ENCODE measurements around the gene GRID1. TPM values are rescaled to one million over a fixed set of nuclear protein-coding genes. Genes with fewer than 3 reads are reported as not detected.

The GRID1 gene
- total and polyA plus RNA-seq, 2 donors = 2.4 to 3.9 TPM

DNA sequence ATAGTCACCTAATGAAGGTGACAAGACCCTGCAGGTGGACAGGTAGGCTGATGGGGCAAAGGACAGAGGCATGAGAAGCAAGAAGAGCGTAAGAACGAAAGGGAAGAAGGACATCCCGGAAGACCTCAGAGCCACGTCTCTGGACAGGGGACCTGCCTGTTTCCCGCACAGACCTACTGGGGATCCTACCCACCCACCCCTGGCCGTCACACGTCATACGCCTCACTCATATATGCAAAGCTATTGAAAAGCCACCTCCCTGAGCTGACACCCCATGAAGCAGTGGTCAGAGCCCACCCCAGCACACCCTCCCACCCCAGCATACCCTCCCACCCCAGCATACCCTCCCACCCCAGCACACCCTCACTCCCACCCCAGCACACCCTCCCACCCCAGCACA lies 140.6 kb downstream of the GRID1 start:
- WGBS = 94% methylated on average over 8 of the region's 8 CpGs
- no peaks in the 10 kb centered on the region for H3K4me1 ChIP-seq (ENCODE audit: insufficient read depth)
- H3K4me3 ChIP-seq (ENCODE audit: low read depth, low read length) = no peak overlapping the region
- H3K27ac ChIP-seq (ENCODE audit: low read depth) = no peak overlapping the region
- no peaks in the 10 kb centered on the region for H3K36me3 ChIP-seq (ENCODE audit: insufficient read depth)
- no peak for DNase-seq (ENCODE audit: extremely low spot score)

DNA sequence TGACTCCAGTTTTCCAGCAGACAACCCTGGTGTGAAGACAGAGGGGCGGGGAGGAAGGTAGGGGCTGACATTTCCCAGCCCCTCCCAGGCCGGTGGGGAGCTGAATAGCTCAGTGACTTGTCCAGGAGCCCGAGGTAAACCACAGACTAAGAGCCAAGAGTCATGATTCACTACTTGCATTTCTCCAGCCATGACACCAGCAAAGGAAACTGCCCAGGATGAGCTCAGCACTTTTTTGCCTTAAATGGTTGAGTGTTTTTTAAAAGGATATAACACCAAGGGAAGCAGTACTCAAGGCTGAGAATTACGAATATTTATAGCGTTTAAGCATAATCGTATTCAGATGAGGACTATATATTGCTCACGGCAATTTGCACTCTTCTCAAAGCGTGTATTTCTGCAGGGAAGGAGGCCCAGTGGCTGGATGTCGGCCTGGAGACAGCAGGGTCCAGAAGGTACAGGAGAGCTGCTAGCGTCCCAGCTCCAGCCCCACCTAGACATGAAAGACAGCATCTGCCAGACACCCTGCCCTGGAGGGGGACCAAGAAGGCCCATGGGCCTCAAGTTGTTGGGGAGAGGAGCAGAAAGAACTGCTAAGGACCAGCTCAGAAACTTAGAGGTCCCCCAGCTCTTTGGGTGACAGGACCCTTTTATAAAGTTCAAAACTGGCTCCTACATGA lies 141.4 kb downstream of the GRID1 start:
- Histone ChIP-seq H3K4me1 (ENCODE audit: insufficient read depth) (no peaks in the 10 kb centered on the region), H3K36me3 (ENCODE audit: insufficient read depth) (no peaks in the 10 kb centered on the region), H3K4me3 (ENCODE audit: low read depth, low read length) (no peak overlapping the region), H3K27ac (ENCODE audit: low read depth) (no peak overlapping the region)
- WGBS = 57% methylated on average over 10 of the region's 10 CpGs
- no peak for DNase-seq (ENCODE audit: extremely low spot score)

DNA sequence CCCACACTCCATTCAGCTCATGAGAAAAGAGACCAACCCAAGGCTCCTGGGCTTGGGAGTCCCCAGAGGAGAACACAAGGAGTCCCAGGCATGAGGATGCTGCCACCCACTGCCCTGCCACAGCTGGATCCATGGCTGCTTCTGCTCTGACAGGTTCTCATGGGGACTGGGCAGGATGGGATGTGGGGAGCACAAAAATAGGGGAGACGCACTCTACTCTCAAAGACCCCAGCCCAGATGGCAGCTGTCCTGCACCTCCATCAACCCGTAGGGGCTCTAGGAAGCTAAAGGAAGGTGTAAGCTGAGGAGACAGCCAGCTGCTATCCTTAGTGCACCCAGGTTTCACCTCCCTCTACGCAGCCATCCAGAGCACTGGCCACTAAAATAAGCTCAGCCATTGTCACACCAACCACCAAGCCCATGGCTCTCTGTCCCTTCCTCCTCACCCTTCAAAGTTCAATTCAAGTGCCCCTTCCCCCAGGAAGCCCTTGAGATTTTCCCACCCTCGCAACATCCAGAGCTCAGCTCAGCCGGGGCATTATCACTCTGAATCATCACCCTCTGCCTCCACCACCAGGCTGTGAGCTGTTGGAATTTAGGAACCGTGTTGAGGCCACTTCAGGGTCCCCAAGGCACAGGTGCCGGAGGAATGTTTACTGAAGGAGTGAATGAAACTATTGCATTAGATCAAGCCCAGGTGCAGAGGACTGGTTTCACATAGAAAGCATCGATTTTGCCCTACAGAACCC lies 142.1 kb downstream of the GRID1 start:
- H3K27ac ChIP-seq (ENCODE audit: low read depth) = no peak overlapping the region
- DNase-seq (ENCODE audit: extremely low spot score) = no peak
- WGBS = 65% methylated on average over 8 of the region's 8 CpGs

DNA sequence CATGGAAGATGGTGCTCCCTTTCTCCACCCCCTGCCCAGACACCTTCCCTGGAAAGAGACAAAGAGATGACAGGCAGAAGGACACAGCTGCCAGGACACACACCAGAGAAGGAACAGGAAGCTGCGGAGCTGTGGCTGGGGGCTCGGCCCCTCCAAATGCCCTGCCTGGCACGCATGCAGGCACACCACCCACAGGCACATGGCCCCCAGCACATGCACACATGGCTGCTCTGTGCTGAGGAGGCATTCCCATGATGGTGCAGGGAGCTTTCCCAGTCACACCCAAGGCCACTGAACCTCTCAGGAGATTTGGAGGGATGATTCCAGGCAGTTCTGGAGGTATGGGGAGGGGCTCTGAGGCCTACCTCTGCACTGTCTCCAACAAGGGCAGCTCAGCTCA lies 143.3 kb downstream of the GRID1 start:
- Histone ChIP-seq H3K4me1 (ENCODE audit: insufficient read depth) (no peaks in the 10 kb centered on the region), H3K36me3 (ENCODE audit: insufficient read depth) (no peaks in the 10 kb centered on the region), H3K27ac (ENCODE audit: low read depth) (no peak overlapping the region), H3K4me3 (ENCODE audit: low read depth, low read length) (no peak overlapping the region)
- WGBS = 68% methylated on average over 3 of the region's 3 CpGs
- DNase-seq (ENCODE audit: extremely low spot score) = no peak

More for the DNA sequence above, 142.1 kb downstream of the GRID1 start:
- no peaks in the 10 kb centered on the region for H3K36me3 ChIP-seq (ENCODE audit: insufficient read depth)
- no peaks in the 10 kb centered on the region for H3K4me1 ChIP-seq (ENCODE audit: insufficient read depth)
- H3K4me3 ChIP-seq (ENCODE audit: low read depth, low read length) = no peak overlapping the region

DNA sequence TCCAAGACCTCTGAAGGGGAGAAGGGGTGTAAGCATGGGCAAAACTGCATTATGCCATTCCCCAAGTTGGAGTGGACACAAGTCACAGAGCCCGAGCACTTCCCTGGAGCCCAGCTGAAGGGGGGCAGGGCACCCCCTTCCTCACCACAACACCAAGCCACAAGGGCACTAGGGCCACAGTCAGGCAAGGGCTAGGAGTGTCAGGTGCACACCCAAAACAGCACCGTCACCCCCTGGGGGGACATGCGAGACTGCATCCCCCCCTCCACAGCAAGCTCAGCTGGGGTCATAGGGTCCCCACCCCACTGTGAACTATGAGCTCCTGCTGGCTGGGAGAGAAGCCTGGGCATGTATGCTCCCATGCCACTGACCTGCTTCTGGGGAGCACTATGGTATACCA lies 143.9 kb downstream of the GRID1 start:
- no peak overlapping the region for H3K4me3 ChIP-seq (ENCODE audit: low read depth, low read length)
- H3K36me3 ChIP-seq (ENCODE audit: insufficient read depth) = no peaks in the 10 kb centered on the region
- no peak overlapping the region for H3K27ac ChIP-seq (ENCODE audit: low read depth)
- WGBS = 84% methylated on average over 3 of the region's 3 CpGs
- DNase-seq (ENCODE audit: extremely low spot score) = no peak
- H3K4me1 ChIP-seq (ENCODE audit: insufficient read depth) = no peaks in the 10 kb centered on the region

DNA sequence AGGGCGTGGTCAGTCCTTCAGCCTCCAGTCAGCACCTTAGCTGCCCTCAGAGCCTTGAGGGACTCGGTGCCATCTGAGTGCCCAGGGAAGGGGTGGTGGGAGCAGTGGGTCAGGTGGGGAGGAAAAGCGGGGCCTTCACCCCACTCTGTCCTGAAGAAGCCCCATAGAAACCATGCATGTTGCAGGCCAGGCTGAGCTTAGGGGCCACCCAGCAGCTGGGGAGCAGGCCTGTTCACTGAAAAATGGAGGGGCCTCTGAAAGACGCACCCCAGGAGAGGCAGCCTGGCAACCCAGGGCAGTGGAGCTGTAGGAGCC lies 144.3 kb downstream of the GRID1 start:
- Histone ChIP-seq H3K27ac (ENCODE audit: low read depth) (no peak overlapping the region), H3K36me3 (ENCODE audit: insufficient read depth) (no peaks in the 10 kb centered on the region), H3K4me1 (ENCODE audit: insufficient read depth) (no peaks in the 10 kb centered on the region), H3K4me3 (ENCODE audit: low read depth, low read length) (no peak overlapping the region)
- no peak for DNase-seq (ENCODE audit: extremely low spot score)
- WGBS = 79% methylated on average over 4 of the region's 4 CpGs

DNA sequence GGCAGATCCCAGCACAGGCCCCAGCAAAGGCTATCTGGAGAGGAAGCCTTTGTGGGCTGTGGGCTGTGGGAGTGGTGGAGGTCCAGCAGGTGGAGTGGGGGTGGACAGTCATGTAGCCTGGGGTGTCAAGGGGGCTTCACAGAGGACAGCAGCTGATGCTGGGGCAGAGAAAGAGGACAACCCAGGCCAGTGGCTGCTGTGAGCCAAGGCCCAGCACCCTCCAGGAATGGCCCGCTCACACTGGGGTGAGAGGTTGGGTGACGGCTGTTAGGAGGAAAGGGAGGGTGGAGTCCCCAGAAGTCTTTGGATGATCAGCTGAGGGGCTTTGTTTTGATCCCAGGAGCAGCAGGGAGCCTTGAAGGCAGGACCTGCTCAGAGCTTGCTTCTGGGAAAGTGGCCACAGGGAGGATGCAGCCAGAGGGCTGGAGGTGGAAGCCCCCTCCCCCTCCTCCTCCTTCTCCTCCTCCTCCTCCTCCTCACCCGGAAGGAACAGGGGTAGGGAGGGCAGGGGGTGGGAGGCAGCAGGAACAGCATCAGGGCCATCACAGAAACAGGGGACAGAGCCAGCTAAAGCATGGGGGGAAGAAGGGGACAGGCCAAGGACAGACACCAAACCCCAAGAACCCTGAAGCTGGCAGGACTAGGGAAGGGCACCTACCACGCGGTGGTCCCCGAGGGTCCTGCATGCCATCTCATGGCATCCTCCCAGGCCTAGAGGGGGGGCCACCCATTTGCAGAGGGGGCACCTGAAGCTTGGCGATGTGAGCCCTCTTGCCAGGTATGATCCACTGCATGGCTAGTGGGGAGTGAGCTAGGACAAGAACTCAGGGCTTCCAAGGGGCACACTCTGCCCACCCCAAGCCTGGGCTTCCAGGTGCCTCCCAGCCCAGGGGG lies 144.9 kb downstream of the GRID1 start:
- H3K27ac ChIP-seq (ENCODE audit: low read depth) = no peak overlapping the region
- no peaks in the 10 kb centered on the region for H3K36me3 ChIP-seq (ENCODE audit: insufficient read depth)
- 61% methylated on average over 7 of the region's 7 CpGs for WGBS
- no peak overlapping the region for H3K4me3 ChIP-seq (ENCODE audit: low read depth, low read length)
- H3K4me1 ChIP-seq (ENCODE audit: insufficient read depth) = no peaks in the 10 kb centered on the region
- DNase-seq (ENCODE audit: extremely low spot score) = no peak

DNA sequence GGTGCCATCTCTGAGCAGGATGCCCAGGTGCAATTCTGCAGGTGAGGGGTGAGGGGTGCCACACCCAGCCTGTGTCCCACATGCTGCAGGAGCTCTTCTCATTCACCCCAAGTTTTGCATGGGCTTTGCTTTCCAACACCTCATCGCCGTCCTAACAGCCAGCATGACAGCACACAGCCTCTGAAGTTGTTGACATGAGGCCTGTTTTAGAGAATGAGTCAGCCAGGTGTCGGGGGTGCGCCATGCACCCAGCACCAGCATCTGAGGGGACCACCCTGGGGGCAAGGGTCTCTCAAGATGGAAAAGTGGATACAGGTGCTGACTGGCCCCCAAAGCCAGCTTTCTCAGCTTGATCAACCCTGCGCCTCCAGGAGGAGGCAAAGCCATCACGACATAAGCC lies 146.0 kb downstream of the GRID1 start:
- H3K36me3 ChIP-seq (ENCODE audit: insufficient read depth) = no peaks in the 10 kb centered on the region
- WGBS = 86% methylated on average over 6 of the region's 6 CpGs

DNA sequence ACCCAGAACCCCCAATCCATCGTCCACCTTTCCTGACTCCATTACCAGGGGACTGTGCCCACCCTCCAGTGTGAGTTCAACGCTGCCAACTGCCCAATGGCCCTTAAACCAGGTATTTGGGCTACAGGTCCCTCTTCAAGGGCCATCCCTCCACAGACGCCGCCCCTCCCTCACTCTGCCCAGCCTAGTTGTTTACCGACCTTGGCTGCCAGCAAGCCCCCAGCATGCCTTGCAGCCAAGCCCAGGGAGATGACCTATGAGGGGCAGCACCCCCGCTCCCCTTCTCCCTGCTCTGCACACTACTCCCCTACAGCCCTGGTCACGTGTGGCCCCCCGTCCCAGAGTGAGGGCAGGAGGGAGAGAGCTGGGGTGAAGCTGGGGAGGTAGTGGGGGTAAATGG lies 147.3 kb downstream of the GRID1 start:
- no peak for DNase-seq (ENCODE audit: extremely low spot score)
- no peaks in the 10 kb centered on the region for H3K36me3 ChIP-seq (ENCODE audit: insufficient read depth)

More for the DNA sequence above, 146.0 kb downstream of the GRID1 start:
- no peak overlapping the region for H3K27ac ChIP-seq (ENCODE audit: low read depth)
- no peak overlapping the region for H3K4me3 ChIP-seq (ENCODE audit: low read depth, low read length)
- H3K4me1 ChIP-seq (ENCODE audit: insufficient read depth) = no peaks in the 10 kb centered on the region
- DNase-seq (ENCODE audit: extremely low spot score) = no peak

DNA sequence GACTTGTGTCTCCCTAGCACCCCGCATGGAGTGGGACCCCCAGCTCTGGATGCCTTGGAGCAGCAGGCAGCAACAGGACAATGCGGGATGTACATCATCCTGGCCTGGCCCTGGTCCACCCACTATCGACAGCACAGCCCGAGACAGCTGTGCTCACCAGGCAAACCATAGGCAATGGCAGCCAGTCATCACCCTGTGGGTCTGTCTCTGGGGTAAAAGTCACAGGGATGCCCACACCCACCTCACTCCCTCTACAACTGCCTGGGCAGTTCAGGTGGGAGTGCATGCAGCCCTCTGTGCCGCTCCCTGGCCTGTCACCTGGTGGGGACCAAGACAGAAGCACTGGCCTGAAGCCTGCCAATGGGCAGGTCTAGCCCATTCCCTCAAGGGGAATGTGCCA lies 147.8 kb downstream of the GRID1 start:
- Histone ChIP-seq H3K36me3 (ENCODE audit: insufficient read depth) (no peaks in the 10 kb centered on the region), H3K27ac (ENCODE audit: low read depth) (no peak overlapping the region), H3K4me1 (ENCODE audit: insufficient read depth) (no peaks in the 10 kb centered on the region), H3K4me3 (ENCODE audit: low read depth, low read length) (no peak overlapping the region)
- 91% methylated on average over 5 of the region's 5 CpGs for WGBS
- DNase-seq (ENCODE audit: extremely low spot score) = no peak

More for the DNA sequence above, 147.3 kb downstream of the GRID1 start:
- Histone ChIP-seq H3K27ac (ENCODE audit: low read depth) (no peak overlapping the region), H3K4me1 (ENCODE audit: insufficient read depth) (no peaks in the 10 kb centered on the region), H3K4me3 (ENCODE audit: low read depth, low read length) (no peak overlapping the region)
- WGBS = 72% methylated on average over 8 of the region's 8 CpGs

DNA sequence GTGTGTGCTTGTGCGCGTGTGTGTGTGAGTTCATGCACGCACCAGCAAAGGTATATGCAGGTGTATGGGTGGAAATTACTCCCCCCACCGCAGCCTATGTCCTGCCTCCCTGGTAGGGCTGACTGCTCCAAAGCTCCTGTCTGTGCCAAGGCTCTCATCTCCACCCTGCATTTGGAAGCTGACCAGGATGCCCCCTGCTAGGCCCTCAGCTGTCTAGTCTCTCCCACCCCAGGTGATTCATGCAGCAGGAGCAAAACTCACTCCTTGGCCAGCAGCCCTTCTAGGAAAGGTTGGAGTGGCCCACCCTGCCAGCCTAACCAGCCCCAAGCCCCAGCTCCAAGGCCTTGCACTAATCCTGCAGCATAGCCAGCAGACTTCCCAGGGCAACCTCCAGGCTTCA lies 148.4 kb downstream of the GRID1 start:
- no peak overlapping the region for H3K27ac ChIP-seq (ENCODE audit: low read depth)
- no peak for DNase-seq (ENCODE audit: extremely low spot score)
- 92% methylated on average over 4 of the region's 4 CpGs for WGBS
- no peaks in the 10 kb centered on the region for H3K36me3 ChIP-seq (ENCODE audit: insufficient read depth)
- H3K4me3 ChIP-seq (ENCODE audit: low read depth, low read length) = no peak overlapping the region
- no peaks in the 10 kb centered on the region for H3K4me1 ChIP-seq (ENCODE audit: insufficient read depth)

DNA sequence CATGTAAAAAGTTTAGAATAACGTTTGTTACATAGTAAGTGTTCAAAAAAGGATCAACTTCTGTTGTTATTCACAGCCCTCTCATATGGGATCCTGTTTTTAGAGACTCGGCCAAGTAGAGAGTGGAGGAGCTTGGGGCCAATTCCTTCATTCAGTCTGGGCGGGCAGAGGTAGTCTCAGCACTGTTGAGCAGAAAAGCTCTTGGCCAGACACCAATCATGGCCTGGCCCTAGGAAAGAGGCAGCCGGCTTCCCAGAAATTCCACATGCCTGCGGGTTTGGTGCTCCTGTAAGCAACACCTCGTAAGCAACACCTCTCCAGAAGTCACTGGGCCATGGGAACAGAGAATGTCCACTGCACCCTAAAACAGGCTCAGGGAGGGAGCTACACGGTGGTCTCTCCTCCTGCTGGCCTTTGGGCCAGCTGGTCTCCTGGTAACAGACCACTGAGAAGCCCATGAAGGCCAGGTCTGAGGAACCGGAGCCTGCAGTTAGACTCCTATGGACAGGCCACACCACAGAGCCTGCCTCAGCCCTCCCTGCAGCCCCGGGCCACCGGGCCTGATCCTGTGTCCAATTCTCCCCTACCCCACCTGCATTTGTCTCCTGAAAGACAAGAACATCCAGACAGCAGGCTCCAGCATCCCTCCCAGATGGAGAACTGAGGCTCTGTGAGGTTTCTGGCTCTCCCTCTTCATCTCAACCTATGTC lies 149.1 kb downstream of the GRID1 start:
- WGBS = 63% methylated on average over 10 of the region's 10 CpGs
- no peaks in the 10 kb centered on the region for H3K4me1 ChIP-seq (ENCODE audit: insufficient read depth)
- DNase-seq (ENCODE audit: extremely low spot score) = no peak
- H3K4me3 ChIP-seq (ENCODE audit: low read depth, low read length) = no peak overlapping the region
- H3K36me3 ChIP-seq (ENCODE audit: insufficient read depth) = no peaks in the 10 kb centered on the region
- H3K27ac ChIP-seq (ENCODE audit: low read depth) = no peak overlapping the region

DNA sequence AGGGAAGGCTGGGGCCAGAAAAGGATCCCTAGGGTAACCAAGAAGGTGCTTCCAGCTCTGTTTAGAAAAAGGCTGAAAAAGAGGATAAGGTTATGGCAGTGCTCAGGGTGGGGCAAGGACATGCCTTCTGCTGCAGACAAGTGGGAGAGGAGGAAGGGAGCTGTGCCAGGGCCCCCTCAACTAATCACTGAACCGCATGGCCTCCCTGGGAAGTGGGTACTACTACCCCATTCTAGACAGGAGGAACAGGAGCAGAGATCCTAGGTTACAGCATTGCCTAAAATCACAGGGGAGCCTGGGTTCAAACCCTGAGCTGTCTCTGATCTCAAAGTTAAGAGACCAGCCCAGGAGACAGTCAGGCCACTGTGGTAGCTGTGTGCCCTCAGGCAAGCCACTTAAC lies 149.7 kb downstream of the GRID1 start:
- Histone ChIP-seq H3K4me3 (ENCODE audit: low read depth, low read length) (no peak overlapping the region), H3K36me3 (ENCODE audit: insufficient read depth) (no peaks in the 10 kb centered on the region), H3K4me1 (ENCODE audit: insufficient read depth) (no peaks in the 10 kb centered on the region), H3K27ac (ENCODE audit: low read depth) (no peak overlapping the region)
- no peak for DNase-seq (ENCODE audit: extremely low spot score)
- 87% methylated on average over 1 of the region's 1 CpG for WGBS

Data from urinary bladder (tissue), 4 donors.